GM12878 (cell line): ENCODE measurements around the gene DNAJC18. TPM values are rescaled to one million over a fixed set of nuclear protein-coding genes. Genes with fewer than 3 reads are reported as not detected.

Experiments used
- ATAC-seq: fragments of 200-7000 bp; cut with Tn5 transposase; 3 replicates; pipeline ENCODE4 v1.9.1; 2020; ENCODE audit warnings: mild to moderate bottlenecking, moderate library complexity
- BruUV-seq: library from RNA; stranded (reverse); fragments of 400-500 nt; replicated peaks from 2 replicates; lab custom pipeline; 2021; lab: Mats Ljungman, UMichigan
- CTCF ChIA-PET: fragments of 300-600 bp; sonication (Branson Sonifier 250); formaldehyde crosslinking; extraction: SDS; loops from one replicate; lab custom pipeline; 2021; ENCODE audit warnings: inconsistent platforms; lab: Yijun Ruan, JAX
- POLR2A ChIA-PET: fragments of 350-600 bp; formaldehyde crosslinking; extraction: SDS; loops from one replicate; lab custom pipeline; 2021; ENCODE audit warnings: inconsistent platforms; lab: Charles Lee
- RAD21 ChIA-PET: fragments of 300-600 bp; sonication (Branson Sonifier 250); formaldehyde crosslinking; loops from one replicate; lab custom pipeline; 2023; ENCODE audit warnings: antibody characterized with exemption; ENCODE audit not compliant: unreplicated experiment; lab: Charles Lee
- SMC1A ChIA-PET: fragments of 300-600 bp; sonication (Branson Sonifier 250); formaldehyde crosslinking; loops from one replicate; lab custom pipeline; 2023; ENCODE audit not compliant: unreplicated experiment, uncharacterized antibody; lab: Charles Lee
- DNase-seq: peaks from one replicate; pipeline ENCODE4 v3.0.0-alpha.2; 2011; ENCODE audit warnings: low read depth, low spot score
- FAIRE-seq: peaks from 3 replicates; lab custom pipeline; 2011; peaks lifted over from hg19 to GRCh38; lab: Jason Lieb, UNC
- H2AFZ ChIP-seq: 2 replicates; pipeline ENCODE4 v1.6.0; 2011; ENCODE audit warnings: low read depth, low read length, control low read depth; ENCODE audit not compliant: control insufficient read depth
- H3K27ac ChIP-seq: 2 replicates; pipeline ENCODE4 v1.5.1; 2011; ENCODE audit warnings: control low read depth; ENCODE audit not compliant: control insufficient read depth, insufficient read depth
- H3K27me3 ChIP-seq, 2 experiments: replicated peaks in 1 of 2; 2 replicates each; pipeline versions ENCODE4 v1.6.0 to v1.6.1; 2011; ENCODE audit warnings: low read length in 1 of 2; ENCODE audit not compliant: control insufficient read depth in 2 of 2, insufficient read depth in 2 of 2
- H3K36me3 ChIP-seq, 2 experiments: 2 replicates each; pipeline ENCODE4 v1.5.1; 2011; ENCODE audit warnings: low read length in 1 of 2; ENCODE audit not compliant: control insufficient read depth in 2 of 2, insufficient read depth in 2 of 2
- H3K4me1 ChIP-seq: 2 replicates; pipeline ENCODE4 v1.6.1; 2011; ENCODE audit warnings: mild to moderate bottlenecking, low read length, moderate library complexity, mixed read lengths; ENCODE audit not compliant: control insufficient read depth, insufficient read depth
- H3K4me2 ChIP-seq: 2 replicates; pipeline ENCODE4 v1.6.0; 2011; ENCODE audit warnings: control low read depth; ENCODE audit not compliant: control insufficient read depth, insufficient read depth
- H3K4me3 ChIP-seq: fragments of 200-600 bp; sonication (generic); 2 replicates; pipeline ENCODE4 v1.5.1; 2016
- H3K79me2 ChIP-seq: 2 replicates; pipeline ENCODE4 v1.6.0; 2011; ENCODE audit warnings: low read length; ENCODE audit not compliant: control insufficient read depth, insufficient read depth
- H3K9ac ChIP-seq: 2 replicates; pipeline ENCODE4 v1.8.0; 2011; ENCODE audit warnings: low read length, control low read depth, mixed read lengths; ENCODE audit not compliant: control insufficient read depth, insufficient read depth
- H3K9me3 ChIP-seq: replicated peaks from 3 replicates; pipeline ENCODE4 v1.5.1; 2011; ENCODE audit warnings: mild to moderate bottlenecking, low read length; ENCODE audit not compliant: control insufficient read depth, insufficient read depth
- H4K20me1 ChIP-seq: 2 replicates; pipeline ENCODE4 v1.6.0; 2011; ENCODE audit not compliant: control insufficient read depth, insufficient read depth
- HDGF ChIP-seq: fragments of 450-650 bp; IDR thresholded peaks from 2 replicates; pipeline ENCODE4 v1.6.1; 2016; ENCODE audit warnings: antibody characterized with exemption
- PRDM15 ChIP-seq: fragments of 450-650 bp; formaldehyde crosslinking; IDR thresholded peaks from 2 replicates; pipeline ENCODE4 v1.4.0; 2020; ENCODE audit warnings: mild to moderate bottlenecking, moderate library complexity
- WGBS: methylation state at CpG from one replicate; pipeline ENCODE4 v1.1.6; 2016; ENCODE audit warnings: low lambda C conversion rate; ENCODE audit not compliant: insufficient replicate concordance, insufficient coverage; ENCODE audit errors: missing lambda C conversion rate; 5-methylcytosine and 5-hydroxymethylcytosine counted together
- in situ Hi-C: fragments of 300-500 bp; cut with MboI; formaldehyde crosslinking; loops from 9 replicates; pipeline ENCODE4 v1.14.3; 2018; ENCODE audit warnings: mixed read lengths
- intact Hi-C: fragments of 100-400 bp; cut with micrococcal nuclease; formaldehyde crosslinking; loops from one replicate; pipeline ENCODE4 v1.14.2; 2022; ENCODE audit not compliant: unreplicated experiment
- polyA plus RNA-seq, 11 experiments: library from polyadenylated mRNA; depleted of rRNA in 4 of 11; unstranded in 6 of 11; stranded (reverse) in 5 of 11; fragments of >200 nt; fragmentation: Nextera tagmentation in 4 of 11; fragmentation: Illumina TruSeq in 1 of 11; extraction: Ambion mirVana in 4 of 11; extraction: Trizol in 1 of 11; gene quantifications; 1 replicate in 1 of 11; 2 replicates in 10 of 11; pipeline versions ENCODE4 v1.2.1 to v1.2.3, GENCODE V29; 2011 to 2016; ENCODE audit warnings: inconsistent platforms in 2 of 11, missing spikeins in 2 of 11, low read depth in 1 of 11
- total RNA-seq, 4 experiments: library from RNA; depleted of rRNA in 3 of 4; stranded (reverse); fragments of >200 nt in 3 of 4; fragmentation: Illumina TruSeq in 1 of 4; extraction: Trizol in 1 of 4; gene quantifications; 2 replicates each; pipeline versions ENCODE4 v1.2.1 to v1.2.3, GENCODE V29; 2013 to 2021

DNAJC18 gene
- total and polyA plus RNA-seq, 10 of the 15 experiments (the other 5 are each of a cell fraction or from before 2014, with no cell fraction given): 6.4 to 26.7 (median 17.7) TPM

- DNase-seq (no peak), ATAC-seq (no peak), FAIRE-seq (no peak)
- no peaks in the 10 kb centered on the region for H4K20me1 ChIP-seq
- H3K27me3 ChIP-seq: no peaks in the 10 kb centered on the region
- BruUV-seq: no TSS peak
- in situ Hi-C loops (no loop called here), intact Hi-C loops (no loop called here)
- SMC1A ChIA-PET: interaction anchor here (1.1 to 2.7 kb wide), 4 partner anchors 8 to 81 kb away, joined by 4 to 20 read pairs (median 12); no protein-coding TSS in a partner anchor
- H3K79me2 ChIP-seq: no peaks in the 10 kb centered on the region
- TF ChIP-seq PRDM15 (no peak), HDGF (no peak)
- no peak overlapping the region for H3K4me2 ChIP-seq
- no peaks in the 10 kb centered on the region for H3K9me3 ChIP-seq
- no peaks in the 10 kb centered on the region; a peak in 1 of 4 replicates for H3K36me3 ChIP-seq
- RAD21 ChIA-PET: no interaction called here
- H3K4me1 ChIP-seq: peaks cover 2% of the 10 kb centered on the region; the same call in 1 of the 2 replicates
- no peak overlapping the region for H2AFZ ChIP-seq
- no peak overlapping the region for H3K9ac ChIP-seq
- 100% methylated on average over 1 of the region's 1 CpG for whole genome bisulfite sequencing
- POLR2A ChIA-PET: interaction anchor here (1.2 kb wide), 1 partner anchor 49 kb away, joined by 3 read pairs; no protein-coding TSS in a partner anchor
- CTCF ChIA-PET: interaction anchor here (1.0 to 7.9 kb wide), 5 partner anchors 9 to 81 kb away, joined by 3 to 83 read pairs (median 4); no protein-coding TSS in a partner anchor
- H3K27ac ChIP-seq: no peak overlapping the region
- no peak overlapping the region for H3K4me3 ChIP-seq
These were observed 7.6 kb downstream of the DNAJC18 start for GRCh38 chr5:139431706-139432105.
